GM23338 (cell line): ENCODE results near the gene GTF3C1. TPM values are rescaled to one million over a fixed set of nuclear protein-coding genes. Genes with fewer than 3 reads are reported as not detected.

Source experiments
- ATAC-seq: fragments of 200-7000 bp; cut with Tn5 transposase; 3 replicates; pipeline ENCODE4 v1.9.1; 2020
- DNase-seq: peaks from one replicate; pipeline ENCODE4 v3.0.0-alpha.2; 2015; ENCODE audit warnings: low spot score
- H2AFZ ChIP-seq: fragments of 200-600 bp; sonication (generic); 2 replicates; pipeline ENCODE4 v1.8.0; 2016; ENCODE audit warnings: antibody characterized with exemption, mild to moderate bottlenecking, moderate library complexity
- H3F3A ChIP-seq: fragments of 200-600 bp; sonication (generic); replicated peaks from 2 replicates; pipeline ENCODE4 v1.8.0; 2017; ENCODE audit warnings: antibody characterized with exemption, mixed run types, low read depth
- H3K27ac ChIP-seq: fragments of 200-600 bp; sonication (generic); 2 replicates; pipeline ENCODE4 v1.6.1; 2016; ENCODE audit warnings: low read depth
- H3K27me3 ChIP-seq: fragments of 200-600 bp; sonication (generic); 2 replicates; pipeline ENCODE4 v1.8.0; 2016; ENCODE audit warnings: mild to moderate bottlenecking, mixed run types, moderate library complexity; ENCODE audit not compliant: insufficient read depth
- H3K36me3 ChIP-seq: fragments of 200-600 bp; sonication (generic); 2 replicates; pipeline ENCODE4 v1.8.0; 2016; ENCODE audit warnings: mild to moderate bottlenecking; ENCODE audit not compliant: insufficient read depth
- H3K4me1 ChIP-seq: fragments of 200-600 bp; sonication (generic); 2 replicates; pipeline ENCODE4 v1.8.0; 2016; ENCODE audit warnings: mild to moderate bottlenecking, moderate library complexity; ENCODE audit not compliant: insufficient read depth
- H3K4me2 ChIP-seq: fragments of 200-600 bp; sonication (generic); 2 replicates; pipeline ENCODE4 v1.7.1; 2017; ENCODE audit warnings: mixed run types
- H3K4me3 ChIP-seq: fragments of 200-600 bp; sonication (generic); 2 replicates; pipeline ENCODE4 v1.6.1; 2016; ENCODE audit warnings: mixed run types
- H3K79me2 ChIP-seq: fragments of 200-600 bp; sonication (generic); replicated peaks from 2 replicates; pipeline ENCODE4 v1.8.0; 2017; ENCODE audit warnings: mild to moderate bottlenecking; ENCODE audit not compliant: insufficient read depth
- H3K9me2 ChIP-seq: fragments of 200-600 bp; sonication (generic); 2 replicates; pipeline ENCODE4 v1.8.0; 2017; ENCODE audit not compliant: insufficient read depth
- H4K20me1 ChIP-seq: fragments of 200-600 bp; sonication (generic); replicated peaks from 2 replicates; pipeline ENCODE4 v1.8.0; 2017; ENCODE audit warnings: mild to moderate bottlenecking; ENCODE audit not compliant: insufficient read depth
- H3K27ac Mint-ChIP-seq: 2 replicates; pipeline ENCODE4 v1.8.0; 2020; ENCODE audit warnings: inconsistent platforms, mild to moderate bottlenecking, moderate library complexity, mixed read lengths
- H3K27me3 Mint-ChIP-seq: 3 replicates; pipeline ENCODE4 v1.8.0; 2022; ENCODE audit warnings: low read depth, mild to moderate bottlenecking, moderate library complexity, mixed read lengths, inconsistent platforms; ENCODE audit not compliant: insufficient read depth, poor library complexity
- H3K36me3 Mint-ChIP-seq: 3 replicates; pipeline ENCODE4 v1.8.0; 2021; ENCODE audit warnings: low read depth, mild to moderate bottlenecking, inconsistent platforms, moderate library complexity, mixed read lengths
- H3K4me1 Mint-ChIP-seq: 3 replicates; pipeline ENCODE4 v1.8.0; 2020; ENCODE audit warnings: mild to moderate bottlenecking, inconsistent platforms, mixed read lengths
- H3K4me3 Mint-ChIP-seq: 3 replicates; pipeline ENCODE4 v1.8.0; 2021; ENCODE audit warnings: moderate library complexity, mild to moderate bottlenecking, inconsistent platforms, mixed read lengths
- H3K9me3 Mint-ChIP-seq: 3 replicates; pipeline ENCODE4 v1.8.0; 2020; ENCODE audit warnings: moderate library complexity, mild to moderate bottlenecking, inconsistent platforms, mixed read lengths
- CREB1 ChIP-seq: fragments of 250-450 bp; sonication (Bioruptor Pico); IDR thresholded peaks from 2 replicates; pipeline ENCODE4 v1.5.0; 2020; ENCODE audit warnings: low read depth, mild to moderate bottlenecking, moderate library complexity
- EZH2 ChIP-seq: fragments of 200-600 bp; sonication (generic); IDR thresholded peaks from one replicate; pipeline ENCODE4 v1.8.0; 2017; ENCODE audit warnings: antibody characterized with exemption, mild to moderate bottlenecking, low read depth; ENCODE audit not compliant: unreplicated experiment
- EZH2phosphoT487 ChIP-seq: fragments of 200-600 bp; sonication (generic); IDR thresholded peaks from one replicate; pipeline ENCODE4 v1.8.1; 2018; ENCODE audit warnings: antibody characterized with exemption; ENCODE audit not compliant: unreplicated experiment
- JUNB ChIP-seq: IDR thresholded peaks from one replicate; pipeline ENCODE4 v1.6.1; 2016; ENCODE audit warnings: antibody characterized with exemption; ENCODE audit not compliant: unreplicated experiment
- POLR2AphosphoS5 ChIP-seq: IDR thresholded peaks from 2 replicates; pipeline ENCODE4 v1.6.1; 2016; ENCODE audit warnings: antibody characterized with exemption, low read depth
- STAT1 ChIP-seq: IDR thresholded peaks from one replicate; pipeline ENCODE4 v1.6.1; 2016; ENCODE audit warnings: antibody characterized with exemption; ENCODE audit not compliant: unreplicated experiment
- ZNF114 ChIP-seq: fragments of 250-450 bp; sonication (Bioruptor Pico); IDR thresholded peaks from 2 replicates; pipeline ENCODE4 v1.5.0; 2020; ENCODE audit warnings: mild to moderate bottlenecking, moderate library complexity
- polyA plus RNA-seq: library from polyadenylated mRNA; unstranded; fragments of >200 nt; fragmentation: Nextera tagmentation; extraction: Ambion mirVana; gene quantifications from 2 replicates; pipeline ENCODE4 v1.2.1, GENCODE V29; 2016
- total RNA-seq: library from RNA; depleted of rRNA; stranded (reverse); fragments of >200 nt; shearing (Covaris generic); gene quantifications from 2 replicates; pipeline ENCODE4 v1.2.3, GENCODE V29; 2014
- TF ChIP-seq, protein P1 (sequence below), 2 experiments: fragments of 200-600 bp in 1 of 2; sonication (generic) in 1 of 2; conservative IDR thresholded peaks; 2 replicates each; pipeline versions ENCODE4 v1.5.1 to v1.6.1; 2016 to 2017; ENCODE audit warnings: antibody characterized with exemption in 2 of 2, low read depth in 2 of 2, mild to moderate bottlenecking in 2 of 2, moderate library complexity in 1 of 2

Gene GTF3C1
- total and polyA plus RNA-seq, 2 experiments from 2014 or later = 78.5 to 138 TPM

- Histone ChIP-seq H4K20me1 (no peaks in the 10 kb centered on the region), H3F3A (no peaks in the 10 kb centered on the region), H3K27me3 (no peaks in the 10 kb centered on the region), H3K27ac (no peak overlapping the region), H3K4me2 (no peak overlapping the region), H3K4me3 (no peak overlapping the region), H3K9me2 (no peaks in the 10 kb centered on the region), H3K4me1 (no peaks in the 10 kb centered on the region), H3K79me2 (no peaks in the 10 kb centered on the region), H3K36me3 (0 out of 2 replicates have a peak, but pooled peaks cover 3% of the 10 kb centered on the region), H2AFZ (no peak overlapping the region)
- Mint-ChIP-seq H3K27me3 (peaks cover 20% of the 10 kb centered on the region), H3K4me3 (no peak overlapping the region), H3K4me1 (no peaks in the 10 kb centered on the region; the same call in 2 of the 3 replicates), H3K36me3 (peaks cover 23% of the 10 kb centered on the region), H3K9me3 (no peaks in the 10 kb centered on the region), H3K27ac (no peak overlapping the region)
- ATAC-seq (no peak), DNase-seq (no peak)
- TF ChIP-seq STAT1 = no peak
- TF ChIP-seq, protein P1, sequence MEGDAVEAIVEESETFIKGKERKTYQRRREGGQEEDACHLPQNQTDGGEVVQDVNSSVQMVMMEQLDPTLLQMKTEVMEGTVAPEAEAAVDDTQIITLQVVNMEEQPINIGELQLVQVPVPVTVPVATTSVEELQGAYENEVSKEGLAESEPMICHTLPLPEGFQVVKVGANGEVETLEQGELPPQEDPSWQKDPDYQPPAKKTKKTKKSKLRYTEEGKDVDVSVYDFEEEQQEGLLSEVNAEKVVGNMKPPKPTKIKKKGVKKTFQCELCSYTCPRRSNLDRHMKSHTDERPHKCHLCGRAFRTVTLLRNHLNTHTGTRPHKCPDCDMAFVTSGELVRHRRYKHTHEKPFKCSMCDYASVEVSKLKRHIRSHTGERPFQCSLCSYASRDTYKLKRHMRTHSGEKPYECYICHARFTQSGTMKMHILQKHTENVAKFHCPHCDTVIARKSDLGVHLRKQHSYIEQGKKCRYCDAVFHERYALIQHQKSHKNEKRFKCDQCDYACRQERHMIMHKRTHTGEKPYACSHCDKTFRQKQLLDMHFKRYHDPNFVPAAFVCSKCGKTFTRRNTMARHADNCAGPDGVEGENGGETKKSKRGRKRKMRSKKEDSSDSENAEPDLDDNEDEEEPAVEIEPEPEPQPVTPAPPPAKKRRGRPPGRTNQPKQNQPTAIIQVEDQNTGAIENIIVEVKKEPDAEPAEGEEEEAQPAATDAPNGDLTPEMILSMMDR (conservative IDR thresholded peaks at IDR 0.05; ENCODE audit: low read depth in 2 of 2) = no peak
- TF ChIP-seq EZH2phosphoT487 = no peak
- no peak for TF ChIP-seq ZNF114 (CRISPR knock-in tag)
- TF ChIP-seq POLR2AphosphoS5 = no peak
- no peak for TF ChIP-seq JUNB
- no peak for TF ChIP-seq CREB1
Observed at GRCh38 chr16:27460213-27460612, 89.5 kb downstream of the GTF3C1 start.

DNA sequence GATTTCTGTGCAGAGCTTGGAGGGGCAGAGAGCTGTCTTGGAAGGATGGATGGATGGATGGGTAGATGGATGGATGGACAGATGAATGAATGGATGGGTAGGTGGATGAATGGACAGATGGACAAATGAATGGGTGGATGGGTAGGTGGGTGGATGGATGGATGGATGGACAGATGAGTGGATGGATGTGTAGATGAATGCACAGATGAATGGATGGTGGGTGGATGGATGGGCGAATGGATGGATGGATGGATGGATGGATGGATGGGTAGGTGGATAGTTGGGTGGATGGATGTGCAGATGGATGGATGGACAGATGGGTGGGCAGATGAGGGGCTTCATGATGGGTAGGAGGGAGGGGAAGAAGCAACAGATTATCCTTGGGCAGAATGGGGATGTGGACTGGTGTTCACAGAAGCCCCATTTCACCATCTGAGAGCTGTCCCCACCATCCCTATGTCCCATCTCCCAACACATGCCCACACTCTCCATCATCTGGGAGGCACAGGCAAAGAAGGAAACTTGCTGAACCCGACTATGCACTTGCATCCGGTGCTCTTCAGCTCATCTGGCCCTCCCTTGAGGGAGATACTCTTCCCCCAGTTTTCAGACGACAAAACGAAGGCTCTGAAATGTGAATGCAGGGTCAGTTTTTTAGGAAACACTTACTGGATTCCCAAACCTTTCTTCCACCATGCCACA lies 90.6 kb downstream of the GTF3C1 start:
- no peak for TF ChIP-seq EZH2phosphoT487
- no peak for TF ChIP-seq EZH2
- TF ChIP-seq, protein P1 (conservative IDR thresholded peaks at IDR 0.05; ENCODE audit: low read depth in 2 of 2) = no peak
- no peak for TF ChIP-seq ZNF114 (CRISPR knock-in tag)
- H3K9me2 ChIP-seq = no peaks in the 10 kb centered on the region
- H4K20me1 ChIP-seq = no peaks in the 10 kb centered on the region
- H3K79me2 ChIP-seq = no peaks in the 10 kb centered on the region
- no peaks in the 10 kb centered on the region for H3F3A ChIP-seq
- no peak overlapping the region for H3K4me2 ChIP-seq
- Mint-ChIP-seq H3K4me1 (no peaks in the 10 kb centered on the region; the same call in 2 of the 3 replicates), H3K27ac (no peak overlapping the region), H3K36me3 (peaks cover 19% of the 10 kb centered on the region), H3K9me3 (no peaks in the 10 kb centered on the region), H3K4me3 (no peak overlapping the region), H3K27me3 (peaks cover 20% of the 10 kb centered on the region)
- H3K36me3 ChIP-seq = no peaks in the 10 kb centered on the region
- H3K27me3 ChIP-seq = no peaks in the 10 kb centered on the region
- H2AFZ ChIP-seq = no peak overlapping the region
- no peaks in the 10 kb centered on the region for H3K4me1 ChIP-seq
- H3K4me3 ChIP-seq = no peak overlapping the region
- H3K27ac ChIP-seq = no peak overlapping the region
- ATAC-seq = no peak
- no peak for DNase-seq
